ENCODE data around the gene CLEC19A. TPM values are rescaled to one million over a fixed set of nuclear protein-coding genes. Genes with fewer than 3 reads are reported as not detected.

The CLEC19A gene
- 0.12 TPM for polyA plus RNA-seq (2012; ENCODE audit: low read depth, missing spikeins)

- no peak for FAIRE-seq
- TF ChIP-seq PAX5 (IDR thresholded peaks at IDR 0.05; ENCODE audit: insufficient read depth, low read length, severe bottlenecking) (no peak), POLR2A (IDR thresholded peaks at IDR 0.05; ENCODE audit: low read depth, low read length) (no peak), SPI1 (IDR thresholded peaks at IDR 0.05; ENCODE audit: low read depth, low read length) (no peak), POLR2AphosphoS5 (IDR thresholded peaks at IDR 0.05; ENCODE audit: low read depth, low read length) (no peak), POU2F2 (IDR thresholded peaks at IDR 0.05; ENCODE audit: low read depth, low read length) (no peak), TAF1 (IDR thresholded peaks at IDR 0.05; ENCODE audit: low read depth, low read length) (no peak)
- DNase-seq (ENCODE audit: insufficient read length, low spot score) = no peak
These were observed at the start of gene CLEC19A for GRCh38 chr16:19285431-19285830. Gene CLEC19A, plus strand, starts transcription at chr16:19285731. Its CDS starts 121 bp downstream, at chr16:19285852.

GRCh38 chr16:19235886-19236285, 49.6 kb upstream of the CLEC19A start:
- TF ChIP-seq POU2F2 (IDR thresholded peaks at IDR 0.05; ENCODE audit: low read depth, low read length) (no peak), POLR2AphosphoS5 (IDR thresholded peaks at IDR 0.05; ENCODE audit: low read depth, low read length) (no peak), SPI1 (IDR thresholded peaks at IDR 0.05; ENCODE audit: low read depth, low read length) (no peak), POLR2A (IDR thresholded peaks at IDR 0.05; ENCODE audit: low read depth, low read length) (no peak), PAX5 (IDR thresholded peaks at IDR 0.05; ENCODE audit: insufficient read depth, low read length, severe bottlenecking) (no peak), TAF1 (IDR thresholded peaks at IDR 0.05; ENCODE audit: low read depth, low read length) (no peak)
- DNase-seq (ENCODE audit: insufficient read length, low spot score) (no peak), FAIRE-seq (no peak)

- no peak for FAIRE-seq
- TF ChIP-seq POLR2AphosphoS5 (IDR thresholded peaks at IDR 0.05; ENCODE audit: low read depth, low read length) = no peak
- no peak for TF ChIP-seq SPI1 (IDR thresholded peaks at IDR 0.05; ENCODE audit: low read depth, low read length)
- TF ChIP-seq TAF1 (IDR thresholded peaks at IDR 0.05; ENCODE audit: low read depth, low read length) = no peak
- no peak for TF ChIP-seq POU2F2 (IDR thresholded peaks at IDR 0.05; ENCODE audit: low read depth, low read length)
- no peak for TF ChIP-seq POLR2A (IDR thresholded peaks at IDR 0.05; ENCODE audit: low read depth, low read length)
- no peak for TF ChIP-seq PAX5 (IDR thresholded peaks at IDR 0.05; ENCODE audit: insufficient read depth, low read length, severe bottlenecking)
- DNase-seq (ENCODE audit: insufficient read length, low spot score) = no peak
These were observed 48.8 kb upstream of the CLEC19A start for GRCh38 chr16:19236561-19237209.

- FAIRE-seq = no peak
- TF ChIP-seq POLR2AphosphoS5 (IDR thresholded peaks at IDR 0.05; ENCODE audit: low read depth, low read length) = no peak
- TF ChIP-seq POU2F2 (IDR thresholded peaks at IDR 0.05; ENCODE audit: low read depth, low read length) = no peak
- TF ChIP-seq POLR2A (IDR thresholded peaks at IDR 0.05; ENCODE audit: low read depth, low read length) = no peak
- TF ChIP-seq TAF1 (IDR thresholded peaks at IDR 0.05; ENCODE audit: low read depth, low read length) = no peak
- no peak for TF ChIP-seq PAX5 (IDR thresholded peaks at IDR 0.05; ENCODE audit: insufficient read depth, low read length, severe bottlenecking)
- no peak for TF ChIP-seq SPI1 (IDR thresholded peaks at IDR 0.05; ENCODE audit: low read depth, low read length)
These were observed 47.1 kb upstream of the CLEC19A start for GRCh38 chr16:19238406-19238805.

GRCh38 chr16:19239511-19240155, 45.9 kb upstream of the CLEC19A start:
- no peak for FAIRE-seq
- TF ChIP-seq POU2F2 (IDR thresholded peaks at IDR 0.05; ENCODE audit: low read depth, low read length) (no peak), SPI1 (IDR thresholded peaks at IDR 0.05; ENCODE audit: low read depth, low read length) (no peak), PAX5 (IDR thresholded peaks at IDR 0.05; ENCODE audit: insufficient read depth, low read length, severe bottlenecking) (no peak), TAF1 (IDR thresholded peaks at IDR 0.05; ENCODE audit: low read depth, low read length) (no peak), POLR2A (IDR thresholded peaks at IDR 0.05; ENCODE audit: low read depth, low read length) (no peak), POLR2AphosphoS5 (IDR thresholded peaks at IDR 0.05; ENCODE audit: low read depth, low read length) (no peak)
- DNase-seq (ENCODE audit: insufficient read length, low spot score) = no peak

More at GRCh38 chr16:19238406-19238805, 47.1 kb upstream of the CLEC19A start:
- DNase-seq (ENCODE audit: insufficient read length, low spot score) = no peak

- FAIRE-seq (no peak), DNase-seq (ENCODE audit: insufficient read length, low spot score) (no peak)
- no peak for TF ChIP-seq SPI1 (IDR thresholded peaks at IDR 0.05; ENCODE audit: low read depth, low read length)
- no peak for TF ChIP-seq POLR2AphosphoS5 (IDR thresholded peaks at IDR 0.05; ENCODE audit: low read depth, low read length)
- TF ChIP-seq POLR2A (IDR thresholded peaks at IDR 0.05; ENCODE audit: low read depth, low read length) = no peak
- TF ChIP-seq POU2F2 (IDR thresholded peaks at IDR 0.05; ENCODE audit: low read depth, low read length) = no peak
- no peak for TF ChIP-seq PAX5 (IDR thresholded peaks at IDR 0.05; ENCODE audit: insufficient read depth, low read length, severe bottlenecking)
- TF ChIP-seq TAF1 (IDR thresholded peaks at IDR 0.05; ENCODE audit: low read depth, low read length) = no peak
These were observed 45.0 kb upstream of the CLEC19A start for GRCh38 chr16:19240494-19240893.

GRCh38 chr16:19241512-19241911, 44.0 kb upstream of the CLEC19A start:
- TF ChIP-seq POU2F2 (IDR thresholded peaks at IDR 0.05; ENCODE audit: low read depth, low read length) (no peak), SPI1 (IDR thresholded peaks at IDR 0.05; ENCODE audit: low read depth, low read length) (no peak), POLR2A (IDR thresholded peaks at IDR 0.05; ENCODE audit: low read depth, low read length) (no peak), PAX5 (IDR thresholded peaks at IDR 0.05; ENCODE audit: insufficient read depth, low read length, severe bottlenecking) (no peak), TAF1 (IDR thresholded peaks at IDR 0.05; ENCODE audit: low read depth, low read length) (no peak)
- no peak for FAIRE-seq

GRCh38 chr16:19242186-19242585, 43.3 kb upstream of the CLEC19A start:
- DNase-seq (ENCODE audit: insufficient read length, low spot score) (no peak), FAIRE-seq (no peak)
- TF ChIP-seq POU2F2 (IDR thresholded peaks at IDR 0.05; ENCODE audit: low read depth, low read length) (no peak), POLR2AphosphoS5 (IDR thresholded peaks at IDR 0.05; ENCODE audit: low read depth, low read length) (no peak), PAX5 (IDR thresholded peaks at IDR 0.05; ENCODE audit: insufficient read depth, low read length, severe bottlenecking) (no peak), TAF1 (IDR thresholded peaks at IDR 0.05; ENCODE audit: low read depth, low read length) (no peak), SPI1 (IDR thresholded peaks at IDR 0.05; ENCODE audit: low read depth, low read length) (no peak), POLR2A (IDR thresholded peaks at IDR 0.05; ENCODE audit: low read depth, low read length) (no peak)

More at GRCh38 chr16:19241512-19241911, 44.0 kb upstream of the CLEC19A start:
- DNase-seq (ENCODE audit: insufficient read length, low spot score) = no peak

GRCh38 chr16:19242987-19243575, 42.5 kb upstream of the CLEC19A start:
- TF ChIP-seq SPI1 (IDR thresholded peaks at IDR 0.05; ENCODE audit: low read depth, low read length) = no peak
- TF ChIP-seq POLR2A (IDR thresholded peaks at IDR 0.05; ENCODE audit: low read depth, low read length) = no peak
- no peak for TF ChIP-seq TAF1 (IDR thresholded peaks at IDR 0.05; ENCODE audit: low read depth, low read length)
- no peak for TF ChIP-seq POLR2AphosphoS5 (IDR thresholded peaks at IDR 0.05; ENCODE audit: low read depth, low read length)
- TF ChIP-seq POU2F2 (IDR thresholded peaks at IDR 0.05; ENCODE audit: low read depth, low read length) = no peak
- no peak for TF ChIP-seq PAX5 (IDR thresholded peaks at IDR 0.05; ENCODE audit: insufficient read depth, low read length, severe bottlenecking)
- DNase-seq (ENCODE audit: insufficient read length, low spot score) (no peak), FAIRE-seq (no peak)

Measured in GM12891 (cell line).